ENCODE results near the gene ERCC8. TPM values are rescaled to one million over a fixed set of nuclear protein-coding genes. Genes with fewer than 3 reads are reported as not detected.

ERCC8 gene
- total RNA-seq, 2 donors from 2014 or later = 6.6 to 6.8 TPM

DNA sequence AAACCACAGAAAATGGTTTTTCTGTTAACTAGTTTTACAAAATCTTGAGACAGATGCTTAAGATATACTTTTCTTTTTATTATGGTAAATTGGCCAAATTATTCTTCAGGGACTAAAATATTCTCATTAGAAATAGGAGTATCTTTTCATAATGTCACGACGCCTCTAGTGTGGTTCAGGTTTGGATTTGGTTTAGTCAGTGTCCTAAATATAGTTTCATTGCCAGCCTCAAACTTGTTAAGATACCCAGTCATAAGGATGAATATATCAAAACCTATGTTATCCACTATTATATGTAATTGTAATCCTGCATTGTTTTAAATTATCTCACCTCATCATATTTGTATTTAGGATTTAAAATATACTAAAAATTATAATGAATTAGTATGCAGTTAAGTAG lies 13.8 kb upstream of the ERCC8 start:
- no peaks in the 10 kb centered on the region for H3K9me3 ChIP-seq (ENCODE audit: control insufficient read depth, low read length, poor library complexity, severe bottlenecking)
- Mint-ChIP-seq H3K4me3 (no peak overlapping the region), H3K27ac (peak overlapping the region; percentile 11), H3K27me3 (no peaks in the 10 kb centered on the region), H3K4me1 (peaks cover 6% of the 10 kb centered on the region), H3K36me3 (ENCODE audit: low read depth) (peaks cover 2% of the 10 kb centered on the region)
- DNase-seq (no peak), ATAC-seq (no peak)

DNA sequence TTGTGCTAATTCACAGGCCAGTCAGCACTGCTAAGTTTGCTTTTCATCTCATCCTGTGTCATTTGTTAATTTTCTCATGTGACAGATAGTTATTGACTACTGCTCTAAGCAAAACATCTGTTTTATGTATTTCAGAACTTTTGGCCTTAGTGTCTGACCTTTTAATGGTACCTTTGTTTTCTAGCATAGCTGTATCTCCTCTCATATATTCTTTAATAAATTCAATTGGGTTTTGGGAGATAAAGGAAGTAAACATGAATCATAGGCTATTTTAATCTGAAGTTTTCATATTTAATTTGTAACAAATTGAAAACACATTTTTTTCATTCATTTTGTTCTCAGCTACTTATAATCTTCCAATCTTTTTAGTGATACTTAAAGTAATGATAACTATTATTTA lies 13.2 kb upstream of the ERCC8 start:
- H3K36me3 Mint-ChIP-seq (ENCODE audit: low read depth) = no peaks in the 10 kb centered on the region
- H3K4me3 Mint-ChIP-seq = no peak overlapping the region
- peak overlapping the region; percentile 11 for H3K27ac Mint-ChIP-seq
- peaks cover 4% of the 10 kb centered on the region for H3K4me1 Mint-ChIP-seq
- no peak for DNase-seq
- no peaks in the 10 kb centered on the region for H3K9me3 ChIP-seq (ENCODE audit: control insufficient read depth, low read length, poor library complexity, severe bottlenecking)
- ATAC-seq = no peak
- no peaks in the 10 kb centered on the region for H3K27me3 Mint-ChIP-seq

DNA sequence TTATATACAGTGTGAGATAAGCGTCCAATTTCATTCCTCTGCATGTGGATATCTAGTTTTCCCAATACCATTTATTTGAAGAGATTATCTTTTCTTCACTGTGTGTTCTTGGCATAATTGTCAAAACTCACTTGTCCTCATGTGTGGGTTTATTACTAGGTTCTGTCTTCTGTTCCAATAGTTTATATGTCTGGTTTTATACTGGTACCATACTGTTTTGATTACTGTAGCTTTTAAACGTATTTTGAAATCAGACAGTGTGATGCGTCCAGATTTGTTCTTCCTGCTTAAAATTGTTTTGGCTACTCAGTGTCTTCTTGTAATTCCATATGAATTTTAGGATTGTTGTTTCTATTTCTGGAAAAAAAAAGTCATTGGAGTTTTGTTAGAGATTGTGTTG lies 10.4 kb upstream of the ERCC8 start:
- Mint-ChIP-seq H3K27ac (no peak overlapping the region), H3K27me3 (no peaks in the 10 kb centered on the region), H3K36me3 (ENCODE audit: low read depth) (peaks cover 3% of the 10 kb centered on the region), H3K4me3 (no peak overlapping the region), H3K4me1 (peaks cover 7% of the 10 kb centered on the region)
- no peaks in the 10 kb centered on the region for H3K9me3 ChIP-seq (ENCODE audit: control insufficient read depth, low read length, poor library complexity, severe bottlenecking)
- ATAC-seq (no peak), DNase-seq (no peak)

DNA sequence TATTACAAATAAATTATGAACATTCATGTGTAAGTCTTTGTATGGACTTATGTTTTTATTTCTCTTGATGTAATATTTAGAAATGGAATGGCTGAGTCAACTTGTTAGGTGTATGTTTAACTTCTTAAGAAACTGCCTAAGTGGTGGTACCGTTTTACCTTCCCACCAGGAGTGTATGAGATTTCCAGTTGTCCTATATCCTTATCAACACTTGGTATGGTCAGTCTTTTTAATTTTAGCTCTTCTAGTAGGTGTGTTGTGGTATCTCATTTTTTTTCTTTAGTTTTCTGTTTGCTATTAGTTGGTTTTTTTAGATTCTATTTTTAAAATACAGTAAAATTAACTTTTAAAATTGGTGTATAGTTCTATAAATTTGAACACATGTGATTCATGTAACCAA lies 3.9 kb upstream of the ERCC8 start:
- ATAC-seq = no peak
- H3K27me3 Mint-ChIP-seq = no peaks in the 10 kb centered on the region
- H3K36me3 Mint-ChIP-seq (ENCODE audit: low read depth) = peaks cover 3% of the 10 kb centered on the region
- peaks cover 18% of the 10 kb centered on the region for H3K4me1 Mint-ChIP-seq
- no peaks in the 10 kb centered on the region for H3K9me3 ChIP-seq (ENCODE audit: control insufficient read depth, low read length, poor library complexity, severe bottlenecking)
- no peak overlapping the region for H3K4me3 Mint-ChIP-seq
- DNase-seq = no peak
- H3K27ac Mint-ChIP-seq = no peak overlapping the region

DNA sequence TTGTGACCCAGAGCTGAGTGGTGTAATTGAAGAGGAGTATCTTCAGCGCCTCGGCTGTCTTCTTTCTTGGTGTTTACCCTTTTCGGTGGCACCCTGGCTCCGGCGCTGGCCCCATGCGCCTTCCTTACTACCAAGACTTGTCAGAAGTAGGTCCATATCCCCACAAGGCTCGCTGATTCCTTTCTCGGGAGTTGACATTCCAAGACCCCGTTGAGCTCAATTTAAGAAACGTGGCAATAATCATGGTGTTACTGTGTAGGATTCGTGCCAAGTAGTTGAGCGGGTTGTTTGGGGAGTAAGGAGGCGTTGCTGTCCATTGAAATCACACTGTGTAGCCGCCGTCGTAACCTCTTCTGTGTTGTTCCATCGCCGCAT lies 930 bp upstream of the ERCC8 start:
- H3K27ac Mint-ChIP-seq = no peak overlapping the region
- H3K36me3 Mint-ChIP-seq (ENCODE audit: low read depth) = no peaks in the 10 kb centered on the region
- H3K4me3 Mint-ChIP-seq = no peak overlapping the region
- H3K4me1 Mint-ChIP-seq = peaks cover 15% of the 10 kb centered on the region
- no peak for DNase-seq
- no peak for ATAC-seq
- no peaks in the 10 kb centered on the region for H3K9me3 ChIP-seq (ENCODE audit: control insufficient read depth, low read length, poor library complexity, severe bottlenecking)
- no peaks in the 10 kb centered on the region for H3K27me3 Mint-ChIP-seq

DNA sequence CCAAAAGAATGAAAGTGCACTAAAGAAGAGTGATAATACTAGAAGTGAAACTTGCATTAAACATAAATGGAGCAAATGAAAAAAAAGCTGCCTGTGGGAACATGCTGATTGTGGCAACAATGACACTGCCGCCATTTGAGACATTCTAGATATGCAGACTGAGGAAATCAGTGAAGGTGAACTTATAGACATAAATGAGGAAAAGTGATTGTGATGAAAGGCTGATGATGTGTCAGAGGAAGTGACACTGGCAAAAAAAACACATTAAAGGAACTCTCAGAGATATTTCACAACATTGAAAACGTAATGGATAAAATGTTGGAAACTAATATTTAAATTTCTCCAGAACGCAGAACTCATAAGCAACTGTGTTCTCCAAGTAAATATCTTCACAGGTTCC lies 1.2 kb downstream of the ERCC8 start:
- Mint-ChIP-seq H3K36me3 (ENCODE audit: low read depth) (no peaks in the 10 kb centered on the region), H3K27ac (no peak overlapping the region), H3K27me3 (no peaks in the 10 kb centered on the region), H3K4me1 (peaks cover 12% of the 10 kb centered on the region), H3K4me3 (peak overlapping the region; percentile 66)
- H3K9me3 ChIP-seq (ENCODE audit: control insufficient read depth, low read length, poor library complexity, severe bottlenecking) = no peaks in the 10 kb centered on the region
- DNase-seq (no peak), ATAC-seq (no peak)

DNA sequence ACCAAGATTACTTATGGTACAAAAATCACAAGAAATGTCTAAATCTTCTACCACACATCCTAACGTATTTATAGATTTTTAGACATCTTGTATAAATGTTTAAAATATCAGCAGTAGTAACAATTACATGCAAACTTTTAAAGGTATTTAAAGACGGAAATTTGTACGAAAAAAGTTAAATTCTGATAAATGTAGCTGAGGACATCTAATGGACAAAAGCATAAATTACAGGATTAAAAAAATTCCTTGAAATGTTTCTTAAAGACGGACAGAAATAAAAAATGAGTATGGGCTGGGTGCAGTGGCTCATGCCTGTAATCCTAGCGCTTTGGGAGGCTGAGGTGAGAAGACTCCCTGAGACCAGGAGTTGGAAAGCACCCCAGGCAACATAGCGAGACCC lies 15.8 kb downstream of the ERCC8 start:
- Mint-ChIP-seq H3K27me3 (no peaks in the 10 kb centered on the region), H3K4me1 (peaks cover 9% of the 10 kb centered on the region), H3K4me3 (no peak overlapping the region), H3K36me3 (ENCODE audit: low read depth) (peaks cover 3% of the 10 kb centered on the region), H3K27ac (no peak overlapping the region)
- no peaks in the 10 kb centered on the region for H3K9me3 ChIP-seq (ENCODE audit: control insufficient read depth, low read length, poor library complexity, severe bottlenecking)
- no peak for ATAC-seq
- DNase-seq = no peak

DNA sequence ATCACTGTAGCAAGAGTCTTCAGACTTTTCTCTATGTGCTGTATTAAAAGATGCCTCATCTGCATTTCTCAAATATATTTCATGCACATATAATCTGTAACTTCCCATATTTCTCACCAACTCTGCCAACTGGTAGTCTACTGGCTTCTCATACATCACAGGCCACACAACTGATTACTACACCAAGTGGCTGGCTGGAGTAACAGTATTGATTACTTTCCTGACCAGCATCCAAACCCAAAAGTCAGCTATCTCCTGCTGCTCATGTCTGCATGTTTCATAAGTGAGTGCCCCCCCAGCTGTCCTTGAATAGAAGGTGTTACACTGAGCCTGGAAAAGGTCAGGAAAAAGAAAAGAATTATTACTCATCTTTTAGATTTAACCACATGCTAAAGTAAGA lies 17.4 kb downstream of the ERCC8 start:
- Mint-ChIP-seq H3K36me3 (ENCODE audit: low read depth) (peaks cover 3% of the 10 kb centered on the region), H3K4me1 (peaks cover 9% of the 10 kb centered on the region)

DNA sequence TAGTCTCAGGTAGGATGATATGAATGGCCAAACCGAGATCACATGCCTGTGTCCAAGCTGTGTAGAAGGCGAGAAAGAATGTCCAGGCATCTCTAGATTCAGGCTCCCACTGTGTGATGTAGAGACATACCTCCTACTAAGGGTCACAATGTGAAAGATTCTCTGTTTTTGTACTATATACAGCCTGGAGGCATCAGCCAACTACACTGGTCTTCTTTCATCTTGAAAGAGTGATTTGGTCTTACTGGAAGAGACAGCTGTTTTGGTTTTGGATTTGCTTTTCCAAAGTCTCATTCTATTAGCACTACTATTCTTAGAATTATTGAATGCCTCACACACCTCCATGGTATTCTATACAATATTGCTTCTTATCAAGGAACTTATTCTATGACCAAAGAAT lies 26.4 kb downstream of the ERCC8 start:
- DNase-seq (no peak), ATAC-seq (no peak)
- H3K4me3 Mint-ChIP-seq = no peak overlapping the region
- H3K9me3 ChIP-seq (ENCODE audit: control insufficient read depth, low read length, poor library complexity, severe bottlenecking) = no peaks in the 10 kb centered on the region
- H3K27ac Mint-ChIP-seq = no peak overlapping the region
- peaks cover 4% of the 10 kb centered on the region for H3K4me1 Mint-ChIP-seq
- H3K36me3 Mint-ChIP-seq (ENCODE audit: low read depth) = peaks cover 12% of the 10 kb centered on the region
- no peaks in the 10 kb centered on the region for H3K27me3 Mint-ChIP-seq

More for the DNA sequence above, 17.4 kb downstream of the ERCC8 start:
- Mint-ChIP-seq H3K4me3 (no peak overlapping the region), H3K27me3 (no peaks in the 10 kb centered on the region), H3K27ac (no peak overlapping the region)
- no peaks in the 10 kb centered on the region for H3K9me3 ChIP-seq (ENCODE audit: control insufficient read depth, low read length, poor library complexity, severe bottlenecking)
- DNase-seq = no peak
- ATAC-seq = no peak

DNA sequence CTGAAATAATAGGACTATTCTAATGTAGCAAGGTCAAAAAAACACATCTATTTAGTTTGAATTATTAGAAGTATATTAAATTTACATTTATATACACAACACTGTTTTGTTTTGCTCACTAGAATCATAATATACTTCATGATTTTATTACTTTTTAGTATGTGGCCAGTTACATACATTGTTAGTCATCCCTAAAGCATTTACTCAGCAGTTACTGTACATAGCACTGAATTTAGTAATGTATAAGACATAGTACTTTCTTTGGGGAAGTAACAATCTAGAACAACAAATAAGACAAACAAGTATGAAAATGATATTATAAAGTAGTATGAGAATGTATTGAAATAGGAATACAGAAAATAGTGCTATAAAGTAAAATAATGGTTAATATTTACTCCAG lies 28.2 kb downstream of the ERCC8 start:
- no peaks in the 10 kb centered on the region for H3K9me3 ChIP-seq (ENCODE audit: control insufficient read depth, low read length, poor library complexity, severe bottlenecking)
- Mint-ChIP-seq H3K27me3 (no peaks in the 10 kb centered on the region), H3K36me3 (ENCODE audit: low read depth) (peaks cover 12% of the 10 kb centered on the region), H3K27ac (no peak overlapping the region), H3K4me1 (peaks cover 2% of the 10 kb centered on the region), H3K4me3 (no peak overlapping the region)
- no peak for DNase-seq
- no peak for ATAC-seq

DNA sequence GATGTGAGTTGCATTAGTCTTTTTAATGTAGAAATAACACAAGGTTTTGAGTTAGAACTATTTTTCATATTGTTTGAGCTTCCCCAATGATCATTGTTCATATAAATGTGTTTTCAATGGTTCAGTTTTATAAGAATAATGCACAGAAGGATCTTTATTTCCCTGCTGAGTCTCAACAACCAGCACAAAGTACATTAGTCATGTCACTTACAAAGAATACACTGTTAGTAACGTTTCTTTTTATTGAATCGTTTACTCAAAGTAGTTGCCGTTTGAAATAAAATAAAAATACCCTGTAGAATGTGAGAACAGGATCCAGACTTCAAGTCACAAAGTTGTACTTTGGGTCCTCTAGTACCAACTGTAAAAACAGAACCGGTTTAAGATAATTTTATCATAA lies 41.5 kb downstream of the ERCC8 start:
- Mint-ChIP-seq H3K4me3 (no peak overlapping the region), H3K4me1 (peaks cover 2% of the 10 kb centered on the region), H3K27me3 (no peaks in the 10 kb centered on the region), H3K36me3 (ENCODE audit: low read depth) (peaks cover 9% of the 10 kb centered on the region), H3K27ac (no peak overlapping the region)
- DNase-seq (no peak), ATAC-seq (no peak)
- H3K9me3 ChIP-seq (ENCODE audit: control insufficient read depth, low read length, poor library complexity, severe bottlenecking) = no peaks in the 10 kb centered on the region

DNA sequence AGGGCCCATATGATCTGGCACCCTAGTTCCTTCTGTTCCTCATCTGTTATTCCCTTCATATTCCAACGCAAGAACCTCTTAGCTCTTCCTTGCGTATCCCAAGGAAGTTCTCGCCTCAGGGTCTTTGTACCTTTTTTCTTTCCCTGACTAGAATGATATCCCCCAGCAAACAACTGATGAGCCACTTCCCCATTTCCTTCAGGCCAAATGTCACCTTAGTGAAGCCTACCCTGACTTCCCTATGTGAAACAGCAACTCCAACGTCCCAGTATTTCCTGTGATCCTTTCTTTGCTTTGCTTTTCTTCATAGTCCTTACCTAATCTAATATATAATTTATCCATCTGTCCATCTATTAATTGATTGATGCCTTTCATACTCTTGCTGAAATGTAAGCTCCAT lies 47.9 kb downstream of the ERCC8 start:
- no peaks in the 10 kb centered on the region for H3K27me3 Mint-ChIP-seq
- no peaks in the 10 kb centered on the region for H3K9me3 ChIP-seq (ENCODE audit: control insufficient read depth, low read length, poor library complexity, severe bottlenecking)
- H3K27ac Mint-ChIP-seq = no peak overlapping the region
- H3K4me1 Mint-ChIP-seq = peaks cover 2% of the 10 kb centered on the region
- no peak overlapping the region for H3K4me3 Mint-ChIP-seq
- H3K36me3 Mint-ChIP-seq (ENCODE audit: low read depth) = peaks cover 15% of the 10 kb centered on the region
- ATAC-seq (no peak), DNase-seq (no peak)

DNA sequence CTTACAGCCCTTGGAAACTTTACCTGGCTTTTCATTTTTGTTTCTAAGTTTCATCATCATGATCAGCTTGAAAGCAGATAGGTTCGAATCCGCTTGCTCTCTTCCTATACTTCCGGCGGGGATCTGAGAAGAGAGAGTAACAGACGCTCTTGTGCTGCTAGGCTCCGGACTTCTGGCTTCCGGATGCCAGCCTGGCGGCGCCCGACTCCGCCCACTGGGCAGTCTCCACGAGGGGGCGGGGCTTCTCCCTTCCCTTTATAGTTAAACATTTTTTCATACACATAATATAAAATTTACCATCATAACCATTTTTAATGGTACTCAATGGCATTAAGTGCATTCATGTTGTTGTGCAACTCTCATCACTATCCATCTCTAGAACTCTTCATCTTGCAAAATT lies 51.3 kb downstream of the ERCC8 start:
- H3K9me3 ChIP-seq (ENCODE audit: control insufficient read depth, low read length, poor library complexity, severe bottlenecking) = no peaks in the 10 kb centered on the region
- peaks cover 6% of the 10 kb centered on the region for H3K36me3 Mint-ChIP-seq (ENCODE audit: low read depth)

DNA sequence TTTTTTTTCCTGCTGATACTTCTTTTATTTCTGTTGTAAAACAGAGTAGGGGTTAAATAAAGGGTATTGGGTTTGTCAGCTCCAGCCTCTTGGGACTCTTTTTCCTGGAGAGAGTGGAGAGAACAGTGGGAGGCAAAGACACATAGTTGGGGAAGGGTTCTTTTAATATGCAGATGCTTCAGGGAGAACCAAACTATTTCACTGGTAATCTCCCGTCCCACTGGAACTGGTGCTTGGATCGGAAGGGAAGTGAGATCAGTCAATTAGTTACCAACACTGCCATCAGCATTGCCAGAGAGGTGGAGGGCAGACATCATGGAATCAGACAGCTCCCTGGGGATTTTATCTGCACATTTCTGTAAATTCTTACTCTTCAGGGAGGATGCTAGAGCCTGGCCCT lies 53.2 kb downstream of the ERCC8 start:
- no peaks in the 10 kb centered on the region for H3K9me3 ChIP-seq (ENCODE audit: control insufficient read depth, low read length, poor library complexity, severe bottlenecking)
- DNase-seq (no peak), ATAC-seq (no peak)
- Mint-ChIP-seq H3K36me3 (ENCODE audit: low read depth) (peaks cover 8% of the 10 kb centered on the region), H3K4me1 (no peaks in the 10 kb centered on the region), H3K27ac (no peak overlapping the region), H3K4me3 (no peak overlapping the region), H3K27me3 (no peaks in the 10 kb centered on the region)

More for the DNA sequence above, 51.3 kb downstream of the ERCC8 start:
- Mint-ChIP-seq H3K4me1 (no peaks in the 10 kb centered on the region), H3K27ac (no peak overlapping the region), H3K4me3 (no peak overlapping the region), H3K27me3 (no peaks in the 10 kb centered on the region)
- ATAC-seq (no peak), DNase-seq (no peak)
